ENCODE results near the gene KLHL22.

- TF ChIP-seq POLR2A (IDR thresholded peaks at IDR 0.05), result no peak
- no peak for TF ChIP-seq POLR2AphosphoS5 (IDR thresholded peaks at IDR 0.05)
- TF ChIP-seq CTCF (IDR thresholded peaks at IDR 0.05), result no peak
Measured at GRCh38 chr22:20465759-20466077, 29.9 kb downstream of the KLHL22 start.
